Measurements from ENCODE around the gene H2AZ1. TPM values are rescaled to one million over a fixed set of nuclear protein-coding genes. Genes with fewer than 3 reads are reported as not detected.

Gene H2AZ1
- total RNA-seq (2014; rRNA removed; shearing (Covaris generic)) (189 and 327 TPM in 2 replicates), polyA plus RNA-seq (2016; fragmentation: Nextera tagmentation; extraction: Ambion mirVana) (454 and 468 TPM in 2 replicates)

DNA sequence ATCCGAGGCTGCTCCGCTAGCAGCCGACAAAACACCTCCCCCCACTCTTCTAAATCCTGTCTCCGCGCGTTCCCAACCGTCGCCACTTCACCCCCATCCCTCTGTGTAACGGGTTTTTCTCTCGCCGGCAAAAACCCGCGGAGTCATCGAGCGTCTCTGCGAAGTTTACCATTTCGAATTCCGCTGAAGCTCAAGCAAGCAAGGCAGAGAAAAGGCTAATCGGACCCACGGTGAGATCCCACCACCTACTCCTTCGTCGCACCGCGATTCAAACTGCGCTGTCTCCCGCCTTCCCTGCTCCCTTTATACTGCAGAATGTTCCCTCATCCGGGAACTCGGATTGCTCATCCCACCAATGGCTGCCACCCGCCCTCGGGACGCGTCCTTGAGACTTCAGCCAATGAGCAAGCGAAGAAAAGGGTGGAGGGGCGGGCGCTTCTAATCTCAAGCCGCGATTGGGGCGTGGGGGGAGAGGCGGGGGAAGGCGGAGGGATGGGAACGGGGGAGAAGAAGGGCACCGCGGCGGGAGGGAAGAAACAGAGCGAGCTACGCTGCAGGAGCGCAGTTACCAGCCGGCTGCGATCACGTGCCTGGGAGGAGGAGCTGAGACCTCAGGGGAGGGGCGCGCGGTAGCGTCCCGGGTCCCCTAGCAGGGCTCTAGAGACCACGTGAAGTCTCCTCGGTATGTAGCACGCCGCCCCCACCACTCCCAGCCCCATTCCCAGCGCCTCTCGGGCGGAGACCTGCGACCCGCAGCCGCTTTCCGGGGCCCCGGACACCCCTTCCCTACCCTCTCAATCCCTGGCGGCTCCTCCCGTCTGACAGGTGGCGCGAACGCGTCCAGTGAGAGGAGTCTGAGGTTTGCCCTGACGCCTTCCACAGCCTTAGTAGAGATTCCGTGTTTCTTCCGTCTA is at the start of gene H2AZ1:
H2AZ1 (minus strand) TSS at position 277 of the 914 bp plus-strand sequence; CDS start at position 172, 105 bp downstream.
- Histone ChIP-seq H2AFZ (peak within 1 kb of the TSS; percentile 94), H3K27me3 (replicated peaks; ENCODE audit: insufficient read depth) (no peaks in the 10 kb centered on the region), H4K20me1 (ENCODE audit: insufficient read depth) (no peaks in the 10 kb centered on the region), H3K27ac (peak within 1 kb of the TSS; percentile 94), H3K36me3 (ENCODE audit: low read depth) (peaks cover 9% of the 10 kb centered on the region; the same call in 1 of the 2 replicates), H3K4me1 (ENCODE audit: insufficient read depth) (peaks cover 15% of the 10 kb centered on the region), H3K9me3 (ENCODE audit: low read depth) (no peaks in the 10 kb centered on the region), H3K4me2 (ENCODE audit: unreplicated experiment) (peak within 1 kb of the TSS; percentile 91), H3K4me3 (peak within 1 kb of the TSS; percentile 99), H3K9ac (peak within 1 kb of the TSS; percentile 98), H3F3A (ENCODE audit: insufficient read depth) (peaks cover 27% of the 10 kb centered on the region), H3K9me2 (ENCODE audit: insufficient read depth) (no peaks in the 10 kb centered on the region), H3K79me2 (ENCODE audit: insufficient read depth) (peaks cover 34% of the 10 kb centered on the region)
- WGBS, 2 experiments (ENCODE audit: low coverage in 1 of 2, low lambda C conversion rate in 2 of 2, missing lambda C conversion rate in 2 of 2), result 1% methylated on average over 51 to 72 of the region's 76 CpGs
- TF ChIP-seq EZH2 (IDR thresholded peaks at IDR 0.05; ENCODE audit: insufficient read depth, poor library complexity, severe bottlenecking) (no peak), EZH2phosphoT487 (IDR thresholded peaks at IDR 0.05; ENCODE audit: insufficient read depth, low read depth) (no peak)
- in situ Hi-C loops (cut with MboI), result no loop called here
- DNase-seq, result peak; percentile 100

DNA sequence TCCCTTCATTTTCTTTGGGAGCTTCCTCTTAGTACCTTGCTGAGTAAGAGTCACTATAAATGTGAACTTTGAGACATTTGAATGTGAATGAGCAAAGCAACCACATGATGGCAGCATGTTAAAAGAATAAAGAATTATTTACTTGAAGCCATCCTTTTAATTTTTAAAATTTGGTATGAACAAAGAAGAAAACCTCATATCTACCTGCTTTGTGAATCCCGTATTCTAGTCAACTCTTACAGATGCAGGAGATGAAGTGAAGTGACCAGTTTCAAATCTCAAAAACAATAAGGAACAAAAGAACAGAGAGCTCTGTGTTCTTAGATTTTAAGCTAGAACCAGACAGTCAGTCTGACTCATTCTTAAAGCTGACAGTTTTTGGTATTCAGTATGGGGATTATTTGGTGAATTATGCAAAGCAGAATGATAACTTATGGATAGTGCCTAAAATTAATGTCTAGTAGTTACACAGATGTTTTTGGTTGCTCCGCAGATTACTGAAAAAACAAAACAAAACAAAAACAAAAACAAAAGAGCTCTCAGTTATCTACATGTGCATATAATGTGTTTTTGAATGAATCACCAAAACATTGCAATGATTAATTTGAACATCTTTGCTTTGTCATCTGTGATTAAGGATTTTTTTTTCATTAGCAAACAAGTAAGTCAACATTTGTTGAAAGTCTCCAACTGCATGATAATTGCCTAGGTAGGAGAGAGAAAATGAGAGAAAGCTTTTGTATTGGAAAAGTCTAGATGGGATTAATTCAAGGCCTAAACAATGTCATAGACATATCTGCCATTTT is 48.2 kb upstream of the H2AZ1 start:
- Histone ChIP-seq H3K36me3 (ENCODE audit: low read depth) (no peaks in the 10 kb centered on the region), H3K4me2 (ENCODE audit: unreplicated experiment) (peak overlapping the region; percentile 78), H3K27ac (peak overlapping the region; percentile 65), H4K20me1 (ENCODE audit: insufficient read depth) (no peaks in the 10 kb centered on the region), H3K9me3 (ENCODE audit: low read depth) (no peaks in the 10 kb centered on the region), H3K27me3 (replicated peaks; ENCODE audit: insufficient read depth) (no peaks in the 10 kb centered on the region), H3K9ac (peak overlapping the region; percentile 44), H3K79me2 (ENCODE audit: insufficient read depth) (no peaks in the 10 kb centered on the region), H3F3A (ENCODE audit: insufficient read depth) (peaks cover 19% of the 10 kb centered on the region), H3K9me2 (ENCODE audit: insufficient read depth) (no peaks in the 10 kb centered on the region), H2AFZ (peak overlapping the region; percentile 71), H3K4me1 (ENCODE audit: insufficient read depth) (peaks cover 14% of the 10 kb centered on the region), H3K4me3 (peak overlapping the region; percentile 28)
- 0 to 3% methylated on average over 2 of the region's 2 CpGs for WGBS, 2 experiments (ENCODE audit: low coverage in 1 of 2, low lambda C conversion rate in 2 of 2, missing lambda C conversion rate in 2 of 2)
- in situ Hi-C loops (cut with MboI), result no loop called here
- TF ChIP-seq EZH2 (IDR thresholded peaks at IDR 0.05; ENCODE audit: insufficient read depth, poor library complexity, severe bottlenecking), result no peak
- DNase-seq, result peak; percentile 68

DNA sequence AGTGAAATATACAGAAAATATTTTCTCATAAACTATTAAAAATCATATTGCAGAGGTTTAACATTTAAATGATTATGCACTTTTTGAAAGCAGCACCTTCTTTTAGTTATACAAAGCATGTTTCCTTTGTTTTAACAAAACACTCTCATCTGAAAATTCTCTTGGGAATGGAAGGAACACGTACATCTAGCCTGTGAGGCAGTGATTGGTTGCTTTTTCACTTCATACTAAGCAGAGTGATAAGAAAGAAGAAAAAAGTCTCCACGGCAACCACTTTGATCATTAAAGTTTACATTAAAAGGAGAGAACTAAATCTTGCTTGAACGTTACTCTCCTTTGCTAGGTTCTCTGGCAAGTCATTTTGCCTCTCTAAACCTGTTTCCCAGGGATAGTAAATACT is 41.7 kb upstream of the H2AZ1 start:
- no peak overlapping the region for H2AFZ ChIP-seq
- in situ Hi-C loops (cut with MboI), result no loop called here

GRCh38 chr4:99987681-99988080 is 37.6 kb upstream of the H2AZ1 start:
- Histone ChIP-seq H3K9ac (no peak overlapping the region), H3K27me3 (replicated peaks; ENCODE audit: insufficient read depth) (no peaks in the 10 kb centered on the region), H2AFZ (0 out of 2 replicates have a peak overlapping the region, but pooled peaks have one; percentile 16), H3K9me3 (ENCODE audit: low read depth) (no peaks in the 10 kb centered on the region), H3K4me1 (ENCODE audit: insufficient read depth) (no peaks in the 10 kb centered on the region), H3K4me2 (ENCODE audit: unreplicated experiment) (no peak overlapping the region), H3K4me3 (no peak overlapping the region), H3K9me2 (ENCODE audit: insufficient read depth) (no peaks in the 10 kb centered on the region), H3K79me2 (ENCODE audit: insufficient read depth) (no peaks in the 10 kb centered on the region), H3K27ac (no peak overlapping the region), H4K20me1 (ENCODE audit: insufficient read depth) (no peaks in the 10 kb centered on the region), H3K36me3 (ENCODE audit: low read depth) (no peaks in the 10 kb centered on the region), H3F3A (ENCODE audit: insufficient read depth) (no peaks in the 10 kb centered on the region)
- TF ChIP-seq EZH2 (IDR thresholded peaks at IDR 0.05; ENCODE audit: insufficient read depth, poor library complexity, severe bottlenecking) (no peak), EZH2phosphoT487 (IDR thresholded peaks at IDR 0.05; ENCODE audit: insufficient read depth, low read depth) (no peak)
- in situ Hi-C loops (cut with MboI), result no loop called here
- DNase-seq, result no peak

More for the DNA sequence above, 41.7 kb upstream of the H2AZ1 start:
- WGBS, 2 experiments (ENCODE audit: low coverage in 1 of 2, low lambda C conversion rate in 2 of 2, missing lambda C conversion rate in 2 of 2), result 84 to 90% methylated on average over 3 of the region's 3 CpGs
- Histone ChIP-seq H3K36me3 (ENCODE audit: low read depth) (no peaks in the 10 kb centered on the region), H3K79me2 (ENCODE audit: insufficient read depth) (no peaks in the 10 kb centered on the region), H3K27ac (no peak overlapping the region), H3K4me2 (ENCODE audit: unreplicated experiment) (no peak overlapping the region), H4K20me1 (ENCODE audit: insufficient read depth) (no peaks in the 10 kb centered on the region), H3K27me3 (replicated peaks; ENCODE audit: insufficient read depth) (no peaks in the 10 kb centered on the region), H3K9ac (no peak overlapping the region), H3K9me3 (ENCODE audit: low read depth) (no peaks in the 10 kb centered on the region), H3K4me1 (ENCODE audit: insufficient read depth) (no peaks in the 10 kb centered on the region), H3F3A (ENCODE audit: insufficient read depth) (no peaks in the 10 kb centered on the region), H3K9me2 (ENCODE audit: insufficient read depth) (no peaks in the 10 kb centered on the region), H3K4me3 (no peak overlapping the region)
- no peak for DNase-seq
- TF ChIP-seq EZH2phosphoT487 (IDR thresholded peaks at IDR 0.05; ENCODE audit: insufficient read depth, low read depth) (no peak), EZH2 (IDR thresholded peaks at IDR 0.05; ENCODE audit: insufficient read depth, poor library complexity, severe bottlenecking) (no peak)

All from GM23248 (cell line).